Activated T-cell treated with anti-CD3 and anti-CD28 coated beads for 1 hour (primary cell): ENCODE data around the gene RRP36.
A peak's percentile ranks its signal among the peaks of the same experiment; 100 is the strongest.
"Not testable (repeated sequence)": the region's sequence is repeated elsewhere in the genome, so short reads cannot be mapped to it uniquely, and the experiment has no call there.

Experiments used
- DNase-seq: peaks from one replicate; pipeline ENCODE4 v3.0.0-alpha.2; 2020; ENCODE audit warnings: low read depth

The RRP36 gene

GRCh38 chr6:43037706-43038105 is 16.3 kb downstream of the RRP36 start:
- no peak for DNase-seq

GRCh38 chr6:43038727-43039126 is 17.3 kb downstream of the RRP36 start:
- no peak for DNase-seq

GRCh38 chr6:43040542-43041257 is 19.3 kb downstream of the RRP36 start:
- no peak for DNase-seq

GRCh38 chr6:43041475-43041874 is 20.1 kb downstream of the RRP36 start:
- not testable (repeated sequence) for DNase-seq

- no peak for DNase-seq
Observed at GRCh38 chr6:43043310-43043709, 21.9 kb downstream of the RRP36 start.

- DNase-seq, result no peak
Observed at GRCh38 chr6:43045371-43045930, 24.0 kb downstream of the RRP36 start.

- no peak for DNase-seq
Observed at GRCh38 chr6:43047998-43048397, 26.6 kb downstream of the RRP36 start.

GRCh38 chr6:43050981-43051380 is 29.6 kb downstream of the RRP36 start:
- no peak for DNase-seq

- no peak for DNase-seq
Observed at GRCh38 chr6:43052225-43052841, 30.9 kb downstream of the RRP36 start.

GRCh38 chr6:43052842-43053544 is 31.6 kb downstream of the RRP36 start:
- no peak for DNase-seq

- peak; percentile 79 for DNase-seq
Observed at GRCh38 chr6:43053545-43054205, 32.3 kb downstream of the RRP36 start, which contains the start of gene CUL7. TSS of gene CUL7 (minus strand) at chr6:43053851. CDS start at chr6:43052788, 1,063 bp downstream.

- no peak for DNase-seq
Observed at GRCh38 chr6:43054206-43054943, 33.0 kb downstream of the RRP36 start.

- no peak for DNase-seq
Observed at GRCh38 chr6:43055966-43056365, 34.5 kb downstream of the RRP36 start.

GRCh38 chr6:43058531-43058930 is 37.1 kb downstream of the RRP36 start:
- no peak for DNase-seq

- peak; percentile 95 for DNase-seq
Observed at GRCh38 chr6:43059168-43060033, 38.0 kb downstream of the RRP36 start, which contains the start of the genes KLC4 and MRPL2. TSS of gene KLC4 (plus strand) at chr6:43059631. CDS start at chr6:43061336, 1,705 bp downstream. TSS of gene MRPL2 (minus strand) at chr6:43059434. CDS start at chr6:43059381, 53 bp downstream.

- no peak for DNase-seq
Observed at GRCh38 chr6:43060034-43060754, 38.8 kb downstream of the RRP36 start.

- no peak for DNase-seq
Observed at GRCh38 chr6:43060755-43061633, 39.6 kb downstream of the RRP36 start.

- no peak for DNase-seq
Observed at GRCh38 chr6:43061861-43062260, 40.4 kb downstream of the RRP36 start.

- no peak for DNase-seq
Observed at GRCh38 chr6:43062818-43063217, 41.4 kb downstream of the RRP36 start.
